HepG2 (cell line): Measurements from ENCODE around the gene ATP5F1A. TPM values are rescaled to one million over a fixed set of nuclear protein-coding genes. Genes with fewer than 3 reads are reported as not detected.

Experiments
- ATAC-seq: fragments of 200-7000 bp; cut with Tn5 transposase; 3 replicates; pipeline ENCODE4 v1.9.1; 2020; ENCODE audit warnings: mild to moderate bottlenecking, moderate library complexity
- Bru-seq: library from RNA; stranded (reverse); fragments of 400-500 nt; gene quantifications from one replicate; lab custom pipeline; 2021; lab: Mats Ljungman, UMichigan
- BruChase-seq, 2 experiments: library from RNA; stranded (reverse); fragments of 400-500 nt; gene quantifications; one replicate each; lab custom pipeline; 2021; lab: Mats Ljungman, UMichigan
- BruUV-seq: library from RNA; stranded (reverse); fragments of 400-500 nt; replicated peaks from 2 replicates; lab custom pipeline; 2021; lab: Mats Ljungman, UMichigan
- CTCF ChIA-PET: fragments of 300-600 bp; formaldehyde crosslinking; extraction: SDS; loops from one replicate; lab custom pipeline; 2021; ENCODE audit warnings: low total read pairs, inconsistent platforms, low intra/inter-chr PET ratio; lab: Yijun Ruan, JAX
- POLR2A ChIA-PET: fragments of 350-600 bp; sonication (Branson Sonifier 250); formaldehyde crosslinking; loops from one replicate; lab custom pipeline; 2020; ENCODE audit warnings: antibody characterized with exemption, inconsistent platforms; lab: Yijun Ruan, JAX
- DNase-seq: peaks from one replicate; pipeline ENCODE4 v3.0.0-alpha.2; 2015; ENCODE audit warnings: low spot score
- FAIRE-seq: peaks from 3 replicates; lab custom pipeline; 2011; peaks lifted over from hg19 to GRCh38; lab: Jason Lieb, UNC
- H2AFZ ChIP-seq: one replicate; pipeline ENCODE4 v1.6.1; 2011; ENCODE audit warnings: low read length, inconsistent platforms
- H3K27ac ChIP-seq: fragments of 300-600 bp; 3 replicates; pipeline ENCODE4 v1.8.0; 2011; ENCODE audit warnings: mixed run types, mild to moderate bottlenecking, mixed read lengths, low read length, inconsistent platforms; ENCODE audit not compliant: insufficient read depth; ENCODE audit errors: extremely low read length
- H3K27me3 ChIP-seq, 2 experiments: fragments of 200-600 bp in 1 of 2; 2 replicates in 1 of 2; 3 replicates in 1 of 2; pipeline versions ENCODE4 v1.6.0 to v1.8.0; 2011; ENCODE audit warnings: low read length in 2 of 2, mild to moderate bottlenecking in 2 of 2, moderate library complexity in 2 of 2, inconsistent platforms in 1 of 2; ENCODE audit not compliant: insufficient read depth in 2 of 2, control insufficient read depth in 1 of 2
- H3K36me3 ChIP-seq, 2 experiments: fragments of 200-600 bp in 1 of 2; replicated peaks in 1 of 2; 2 replicates in 1 of 2; 3 replicates in 1 of 2; pipeline versions ENCODE4 v1.5.1 to v1.8.0; 2011; ENCODE audit warnings: low read length in 2 of 2, inconsistent platforms in 1 of 2; ENCODE audit not compliant: insufficient read depth in 2 of 2, control insufficient read depth in 1 of 2
- H3K4me1 ChIP-seq: 2 replicates; pipeline ENCODE4 v1.5.1; 2012; ENCODE audit warnings: low read length, inconsistent platforms; ENCODE audit not compliant: insufficient read depth
- H3K4me2 ChIP-seq: 2 replicates; pipeline ENCODE4 v1.6.0; 2011; ENCODE audit warnings: low read depth, low read length, inconsistent platforms
- H3K4me3 ChIP-seq, 3 experiments: fragments of 200-600 bp in 1 of 3; sonication (generic), shearing (Covaris generic) in 1 of 3; replicated peaks in 1 of 3; 2 replicates each; pipeline ENCODE4 v1.5.1; 2011 to 2016; ENCODE audit warnings: low read length in 3 of 3, inconsistent platforms in 2 of 3, low read depth in 2 of 3, mild to moderate bottlenecking in 2 of 3, control low read depth in 1 of 3, mixed read lengths in 1 of 3; ENCODE audit not compliant: insufficient read depth in 1 of 3
- H3K79me2 ChIP-seq: one replicate; pipeline ENCODE4 v1.6.1; 2011; ENCODE audit warnings: low read length, inconsistent platforms; ENCODE audit not compliant: insufficient read depth
- H3K9ac ChIP-seq: 2 replicates; pipeline ENCODE4 v1.6.0; 2011; ENCODE audit warnings: mild to moderate bottlenecking, low read depth, low read length, inconsistent platforms; ENCODE audit not compliant: insufficient read depth
- H3K9me3 ChIP-seq: 2 replicates; pipeline ENCODE4 v1.5.1; 2012; ENCODE audit warnings: mild to moderate bottlenecking, low read length
- H4K20me1 ChIP-seq: 2 replicates; pipeline ENCODE4 v1.6.0; 2011; ENCODE audit warnings: inconsistent platforms, mild to moderate bottlenecking, low read length, moderate library complexity; ENCODE audit not compliant: insufficient read depth
- CREB1 ChIP-seq, 2 experiments: fragments of 450-650 bp in 1 of 2; IDR thresholded peaks; 2 replicates each; pipeline ENCODE4 v1.6.1; 2016 to 2017; ENCODE audit warnings: control low read depth in 1 of 2, mild to moderate bottlenecking in 1 of 2, missing compliant biosample characterization in 1 of 2, missing genetic modification characterization in 1 of 2
- FOXK1 ChIP-seq: sonication (generic); formaldehyde crosslinking; IDR thresholded peaks from 2 replicates; pipeline ENCODE4 v1.4.0; 2020; ENCODE audit warnings: low read depth, missing genetic modification reagents, borderline replicate concordance
- SP1 ChIP-seq, 2 experiments: fragments of 450-650 bp in 1 of 2; sonication (generic) in 1 of 2; formaldehyde crosslinking in 1 of 2; IDR thresholded peaks; 2 replicates each; pipeline versions ENCODE4 v1.4.0 to v1.6.1; 2016 to 2020; ENCODE audit warnings: missing genetic modification reagents in 1 of 2
- SP5 ChIP-seq: IDR thresholded peaks from 2 replicates; pipeline ENCODE4 v1.6.1; 2016; ENCODE audit warnings: low read depth, borderline replicate concordance
- ZFP82 ChIP-seq: sonication (generic); formaldehyde crosslinking; IDR thresholded peaks from 2 replicates; pipeline ENCODE4 v1.5.1; 2020; ENCODE audit warnings: mild to moderate bottlenecking, missing genetic modification reagents, borderline replicate concordance
- ZNF143 ChIP-seq: sonication (generic); formaldehyde crosslinking; IDR thresholded peaks from 2 replicates; pipeline ENCODE4 v1.4.0; 2020; ENCODE audit warnings: missing genetic modification reagents
- ZNF282 ChIP-seq: fragments of 450-650 bp; IDR thresholded peaks from 2 replicates; pipeline ENCODE4 v1.6.1; 2018; ENCODE audit not compliant: partially characterized antibody
- ZNF567 ChIP-seq: sonication (generic); formaldehyde crosslinking; IDR thresholded peaks from 2 replicates; pipeline ENCODE4 v1.8.1; 2023; ENCODE audit warnings: mild to moderate bottlenecking, missing genetic modification reagents, borderline replicate concordance
- ZNF710 ChIP-seq: sonication (generic); formaldehyde crosslinking; IDR thresholded peaks from 2 replicates; pipeline ENCODE4 v1.5.0; 2020; ENCODE audit warnings: mild to moderate bottlenecking, missing genetic modification reagents, borderline replicate concordance
- ZNF777 ChIP-seq: sonication (generic); formaldehyde crosslinking; IDR thresholded peaks from 2 replicates; pipeline ENCODE4 v1.4.0; 2020; ENCODE audit warnings: missing genetic modification reagents
- WGBS: methylation state at CpG from one replicate; pipeline ENCODE4 v1.1.6; 2017; ENCODE audit warnings: low lambda C conversion rate; 5-methylcytosine and 5-hydroxymethylcytosine counted together
- in situ Hi-C: cut with HindIII; loops from 2 replicates; pipeline ENCODE4 v1.10.0; 2017; ENCODE audit warnings: low pct_unique_long_range_greater_than_20kb; ENCODE audit not compliant: extremely low pct_ligation_motif_present
- intact Hi-C: fragments of 100-400 bp; cut with micrococcal nuclease; formaldehyde crosslinking; loops from one replicate; pipeline ENCODE4 v1.10.0; 2022; ENCODE audit not compliant: unreplicated experiment
- long read RNA-seq, 2 experiments: library from RNA in 1 of 2; library from polyadenylated mRNA in 1 of 2; stranded (forward) in 1 of 2; unstranded in 1 of 2; transcript quantifications; one replicate each; pipeline ENCODE4 v2.0.0, GENCODE V29; 2019 to 2022
- polyA minus RNA-seq, 3 experiments: library from RNA; depleted of rRNA, polyadenylated mRNA; stranded (reverse); fragments of >200 nt; gene quantifications; 2 replicates each; pipeline ENCODE4 v1.2.3, GENCODE V29; 2011; ENCODE audit warnings: low replicate concordance in 1 of 3
- polyA plus RNA-seq, 8 experiments: library from polyadenylated mRNA; depleted of rRNA in 3 of 8; stranded (reverse) in 7 of 8; unstranded in 1 of 8; fragments of >200 nt; fragmentation: Illumina TruSeq in 4 of 8; extraction: Trizol in 4 of 8; gene quantifications; 2 replicates each; pipeline versions ENCODE4 v1.2.1 to v1.2.3, GENCODE V29; 2011 to 2016; ENCODE audit warnings: low read depth in 4 of 8, missing spikeins in 1 of 8, mixed read lengths in 1 of 8; ENCODE audit not compliant: insufficient read depth in 1 of 8
- total RNA-seq, 5 experiments: library from RNA; depleted of rRNA; stranded (reverse); fragments of >200 nt; fragmentation: Illumina TruSeq; extraction: Trizol; gene quantifications; 2 replicates each; pipeline ENCODE4 v1.2.3, GENCODE V29; 2016; ENCODE audit warnings: low read depth in 1 of 5
- TF ChIP-seq, protein P1 (sequence below): sonication (generic); formaldehyde crosslinking; IDR thresholded peaks from 2 replicates; pipeline ENCODE4 v1.4.0; 2020; ENCODE audit warnings: missing genetic modification reagents

Gene ATP5F1A
- total RNA-seq (2016; rRNA removed; fragmentation: Illumina TruSeq; extraction: Trizol) (922 and 1,311 TPM in 2 replicates), polyA plus RNA-seq (2011; rRNA removed) (355 and 459 TPM in 2 replicates), polyA minus RNA-seq (2011; rRNA and poly(A)+ RNA removed; ENCODE audit: low replicate concordance) (762 and 776 TPM in 2 replicates), Bru-seq, nascent RNA (percentile 90 among the genes with signal in this experiment), BruChase-seq, experiment 1, labeled RNA remaining after a 6-hour chase (percentile 96 among the genes with signal in this experiment), BruChase-seq, experiment 2, labeled RNA remaining after a 2-hour chase (percentile 92 among the genes with signal in this experiment)
- 198 and 244 TPM in 2 replicates for total RNA-seq (2016; cell fraction: cytosol; rRNA removed; fragmentation: Illumina TruSeq; extraction: Trizol; ENCODE audit: low read depth)
- 940 and 1,285 TPM in 2 replicates for total RNA-seq (2016; cell fraction: insoluble cytoplasmic fraction; rRNA removed; fragmentation: Illumina TruSeq; extraction: Trizol)
- total RNA-seq (2016; cell fraction: membrane; rRNA removed; fragmentation: Illumina TruSeq; extraction: Trizol): 436 and 513 TPM in 2 replicates
- 345 and 358 TPM in 2 replicates for total RNA-seq (2016; cell fraction: nucleus; rRNA removed; fragmentation: Illumina TruSeq; extraction: Trizol)
- polyA plus RNA-seq (2011; cell fraction: cytosol; rRNA removed): 632 and 726 TPM in 2 replicates
- 189 and 204 TPM in 2 replicates for polyA plus RNA-seq (2011; cell fraction: nucleus; rRNA removed)
- 422 and 462 TPM in 2 replicates for polyA plus RNA-seq (2012)
- polyA plus RNA-seq (2016; cell fraction: cytosol; fragmentation: Illumina TruSeq; extraction: Trizol; ENCODE audit: low read depth): 150 and 167 TPM in 2 replicates
- polyA plus RNA-seq (2016; cell fraction: insoluble cytoplasmic fraction; fragmentation: Illumina TruSeq; extraction: Trizol; ENCODE audit: low read depth): 868 and 898 TPM in 2 replicates
- polyA plus RNA-seq (2016; cell fraction: membrane; fragmentation: Illumina TruSeq; extraction: Trizol; ENCODE audit: low read depth): 264 and 311 TPM in 2 replicates
- 317 and 333 TPM in 2 replicates for polyA plus RNA-seq (2016; cell fraction: nucleus; fragmentation: Illumina TruSeq; extraction: Trizol; ENCODE audit: insufficient read depth, low read depth)
- polyA minus RNA-seq (2011; cell fraction: cytosol; rRNA and poly(A)+ RNA removed): 448 and 460 TPM in 2 replicates
- polyA minus RNA-seq (2011; cell fraction: nucleus; rRNA and poly(A)+ RNA removed): 137 and 150 TPM in 2 replicates
- long read RNA-seq, experiment 1, full-length matches to known transcripts: 1,351 of 1,450 reads
- long read RNA-seq, experiment 1, partial matches to known transcripts: 85 of 1,450 reads
- long read RNA-seq, experiment 1, other reads (novel, unspliced or antisense): 14 of 1,450 reads
- long read RNA-seq, experiment 2, full-length matches to known transcripts: 966 of 1,181 reads
- long read RNA-seq, experiment 2, partial matches to known transcripts: 175 of 1,181 reads
- long read RNA-seq, experiment 2, other reads (novel, unspliced or antisense): 40 of 1,181 reads

DNA sequence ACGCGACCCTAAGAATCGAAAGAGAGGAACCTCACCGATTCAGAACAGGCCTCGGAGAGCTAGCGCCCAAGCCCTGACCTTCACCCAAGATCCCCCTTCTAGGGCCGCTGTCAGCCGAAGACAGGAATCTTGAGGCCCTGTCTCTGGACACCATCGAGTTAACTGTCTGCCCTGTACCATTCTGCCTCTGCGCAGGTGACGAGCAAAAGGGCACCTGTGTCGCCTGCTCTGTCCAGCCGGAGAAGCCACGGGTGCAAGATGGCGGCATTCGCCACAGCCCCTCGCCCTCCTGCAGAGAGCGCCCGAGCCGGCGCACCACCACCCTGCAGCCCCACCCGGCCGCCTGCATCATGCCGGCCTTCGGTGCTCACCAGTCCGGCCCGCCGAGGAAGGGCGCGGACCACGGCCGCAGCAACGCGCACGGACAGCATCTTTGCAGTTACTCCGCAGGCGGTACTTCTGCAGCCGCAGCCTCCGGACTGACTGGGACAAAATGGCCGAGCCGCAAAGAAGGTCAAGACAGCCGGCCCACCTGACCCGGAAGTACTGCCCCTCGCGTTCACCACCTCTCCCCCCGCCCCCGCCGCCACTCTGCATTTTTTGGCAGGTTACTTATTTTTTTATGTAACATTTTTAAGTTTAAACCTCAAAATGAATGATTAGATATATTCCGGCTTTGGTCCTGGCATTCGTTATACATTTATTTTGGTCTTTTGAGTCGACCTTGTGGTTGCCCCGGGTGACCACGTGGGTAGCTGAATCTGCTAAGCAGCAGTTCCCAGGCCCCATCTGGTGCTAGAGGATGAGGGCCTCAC lies at the start of gene ATP5F1A:
TSS of gene ATP5F1A (minus strand) at position 496 of the 815 bp plus-strand sequence. CDS start at position 431, 65 bp downstream.
- peak within 1 kb of the TSS; percentile 79 for H3K4me2 ChIP-seq
- peaks cover 1 to 18% of the 10 kb centered on the region in 2 experiments; a peak in 4 of 5 replicates for H3K36me3 ChIP-seq
- H3K4me1 ChIP-seq: peaks cover 36% of the 10 kb centered on the region
- peak within 1 kb of the TSS; percentile 94 for H3K27ac ChIP-seq
- no peak for FAIRE-seq
- peak within 1 kb of the TSS; percentile 87 for H2AFZ ChIP-seq
- H3K4me3 ChIP-seq: peak within 1 kb of the TSS; percentile 91 to 98 (median 95)
- H3K9me3 ChIP-seq: no peaks in the 10 kb centered on the region
- CTCF ChIA-PET: no interaction called here
- in situ Hi-C loops: no loop called here
- H3K9ac ChIP-seq: peak within 1 kb of the TSS; percentile 96
- ATAC-seq: peak; percentile 96
- H4K20me1 ChIP-seq: peaks cover 17% of the 10 kb centered on the region; the same call in 1 of the 2 replicates
- peak; percentile 77 for DNase-seq
- no peaks in the 10 kb centered on the region; a peak in 1 of 5 replicates for H3K27me3 ChIP-seq
- POLR2A ChIA-PET: interaction anchor here (0.6 to 2.0 kb wide), 9 partner anchors 15 to 819 kb away, joined by 3 to 15 read pairs (median 3); partner anchors contain the start of genes KATNAL2 and PIAS2
- BruUV-seq: no TSS peak
- under 1% methylated on average over 13 of the region's 53 CpGs for WGBS
- H3K79me2 ChIP-seq: peaks cover 49% of the 10 kb centered on the region
- intact Hi-C loops: no loop called here
- TF ChIP-seq ZNF282: no peak
- peak; percentile 66; the same call in 1 of the 2 replicates for TF ChIP-seq ZNF777
- TF ChIP-seq, protein P1, sequence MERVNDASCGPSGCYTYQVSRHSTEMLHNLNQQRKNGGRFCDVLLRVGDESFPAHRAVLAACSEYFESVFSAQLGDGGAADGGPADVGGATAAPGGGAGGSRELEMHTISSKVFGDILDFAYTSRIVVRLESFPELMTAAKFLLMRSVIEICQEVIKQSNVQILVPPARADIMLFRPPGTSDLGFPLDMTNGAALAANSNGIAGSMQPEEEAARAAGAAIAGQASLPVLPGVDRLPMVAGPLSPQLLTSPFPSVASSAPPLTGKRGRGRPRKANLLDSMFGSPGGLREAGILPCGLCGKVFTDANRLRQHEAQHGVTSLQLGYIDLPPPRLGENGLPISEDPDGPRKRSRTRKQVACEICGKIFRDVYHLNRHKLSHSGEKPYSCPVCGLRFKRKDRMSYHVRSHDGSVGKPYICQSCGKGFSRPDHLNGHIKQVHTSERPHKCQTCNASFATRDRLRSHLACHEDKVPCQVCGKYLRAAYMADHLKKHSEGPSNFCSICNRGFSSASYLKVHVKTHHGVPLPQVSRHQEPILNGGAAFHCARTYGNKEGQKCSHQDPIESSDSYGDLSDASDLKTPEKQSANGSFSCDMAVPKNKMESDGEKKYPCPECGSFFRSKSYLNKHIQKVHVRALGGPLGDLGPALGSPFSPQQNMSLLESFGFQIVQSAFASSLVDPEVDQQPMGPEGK (CRISPR knock-in tag): peak; percentile 69; the same call in 1 of the 2 replicates
- no peak for TF ChIP-seq ZNF710
- no peak for TF ChIP-seq CREB1 (IDR thresholded peaks at IDR 0.05)
- TF ChIP-seq CREB1 (CRISPR knock-in tag; IDR thresholded peaks at IDR 0.05): no peak
- 0 out of 2 replicates have a peak, but pooled peaks have one; percentile 42 for TF ChIP-seq FOXK1 (CRISPR knock-in tag)
- TF ChIP-seq ZFP82 (CRISPR knock-in tag): no peak
- TF ChIP-seq ZNF567 (CRISPR knock-in tag): 0 out of 2 replicates have a peak, but pooled peaks have one; percentile 29
- peak; percentile 66; the same call in 1 of the 2 replicates for TF ChIP-seq ZNF143 (CRISPR knock-in tag)
- TF ChIP-seq SP5 (CRISPR knock-in tag): no peak; the same call in 1 of the 2 replicates
- TF ChIP-seq SP1 (IDR thresholded peaks at IDR 0.05): no peak
- TF ChIP-seq SP1 (CRISPR knock-in tag; IDR thresholded peaks at IDR 0.05): peak; percentile 27; the same call in 1 of the 2 replicates
